HG03342 (cell line): ENCODE results near the gene VPS37B.
A peak's percentile ranks its signal among the peaks of the same experiment; 100 is the strongest.
"Not testable (repeated sequence)": the region's sequence is repeated elsewhere in the genome, so short reads cannot be mapped to it uniquely, and the experiment has no call there.

Experiments
- ATAC-seq: cut with Tn5 transposase; IDR thresholded peaks from one replicate; pipeline ENCODE4 v1.9.1; 2021; ENCODE audit warnings: mild to moderate bottlenecking, moderate library complexity; ENCODE audit not compliant: unreplicated experiment

Gene VPS37B

GRCh38 chr12:122909442-122910288, 13.7 kb upstream of the VPS37B start:
- no peak for ATAC-seq

GRCh38 chr12:122908915-122909314, 13.0 kb upstream of the VPS37B start:
- ATAC-seq: no peak

GRCh38 chr12:122905258-122905657, 9.3 kb upstream of the VPS37B start:
- ATAC-seq: not testable (repeated sequence)

GRCh38 chr12:122903693-122904034, 7.7 kb upstream of the VPS37B start:
- ATAC-seq: no peak

GRCh38 chr12:122902854-122903692, 7.1 kb upstream of the VPS37B start:
- ATAC-seq: no peak

- no peak for ATAC-seq
Measured at GRCh38 chr12:122899887-122900286, 4.0 kb upstream of the VPS37B start.

- ATAC-seq: no peak
Measured at GRCh38 chr12:122896662-122897061, 738 bp upstream of the VPS37B start.

- no peak for ATAC-seq
Measured at GRCh38 chr12:122895320-122895703, 612 bp downstream of the VPS37B start.

GRCh38 chr12:122894193-122895121, 1.5 kb downstream of the VPS37B start:
- ATAC-seq: no peak

GRCh38 chr12:122893208-122894153, 2.4 kb downstream of the VPS37B start:
- no peak for ATAC-seq

GRCh38 chr12:122892724-122893123, 3.2 kb downstream of the VPS37B start:
- not testable (repeated sequence) for ATAC-seq

- ATAC-seq: no peak
Measured at GRCh38 chr12:122891661-122892525, 4.0 kb downstream of the VPS37B start.

GRCh38 chr12:122889761-122890520, 6.0 kb downstream of the VPS37B start:
- ATAC-seq: no peak

GRCh38 chr12:122888232-122888752, 7.6 kb downstream of the VPS37B start:
- peak; percentile 42 for ATAC-seq

GRCh38 chr12:122887819-122888212, 8.1 kb downstream of the VPS37B start:
- ATAC-seq: peak; percentile 25

GRCh38 chr12:122886851-122887818, 8.8 kb downstream of the VPS37B start:
- peak; percentile 63 for ATAC-seq

GRCh38 chr12:122886161-122886560, 9.8 kb downstream of the VPS37B start:
- no peak for ATAC-seq
